HL-60 (cell line): ENCODE results near the gene CCDC83.

Experiments used
- DNase-seq, 2 experiments: peaks; one replicate each; pipeline ENCODE4 v3.0.0-alpha.2; 2010 to 2020; ENCODE audit warnings: low read depth in 1 of 2, low spot score in 1 of 2
- H3K27ac ChIP-seq: fragments of 250-450 bp; sonication (Bioruptor Pico); replicated peaks from 2 replicates; pipeline ENCODE4 v1.5.1; 2020; ENCODE audit warnings: mild to moderate bottlenecking, moderate library complexity
- H3K27me3 ChIP-seq: fragments of 250-450 bp; sonication (Bioruptor Pico); 2 replicates; pipeline ENCODE4 v1.5.1; 2021; ENCODE audit warnings: mild to moderate bottlenecking, moderate library complexity; ENCODE audit not compliant: insufficient read depth, poor library complexity, severe bottlenecking
- H3K4me3 ChIP-seq: replicated peaks from 2 replicates; pipeline ENCODE4 v1.5.1; 2011; ENCODE audit warnings: mild to moderate bottlenecking, control low read depth, low read length; ENCODE audit not compliant: insufficient read depth
- CTCF ChIP-seq: IDR thresholded peaks from one replicate; pipeline ENCODE4 v1.5.1; 2011; ENCODE audit warnings: low read length, control low read depth, inconsistent platforms; ENCODE audit not compliant: insufficient read depth
- GABPA ChIP-seq: IDR thresholded peaks from 2 replicates; pipeline ENCODE4 v1.6.1; 2012; ENCODE audit warnings: low read depth
- POLR2AphosphoS5 ChIP-seq: IDR thresholded peaks from 2 replicates; pipeline ENCODE4 v1.6.1; 2012; ENCODE audit warnings: low read depth
- REST ChIP-seq: IDR thresholded peaks from 2 replicates; pipeline ENCODE4 v1.6.1; 2012; ENCODE audit warnings: low read depth; ENCODE audit not compliant: insufficient replicate concordance
- SPI1 ChIP-seq: IDR thresholded peaks from 2 replicates; pipeline ENCODE4 v1.6.1; 2012; ENCODE audit warnings: low read depth, mild to moderate bottlenecking, borderline replicate concordance

CCDC83 gene

GRCh38 chr11:85829172-85829571 is 26.0 kb upstream of the CCDC83 start:
- no peak for TF ChIP-seq CTCF
- TF ChIP-seq SPI1: no peak
- TF ChIP-seq REST: no peak
- no peak for TF ChIP-seq POLR2AphosphoS5
- TF ChIP-seq GABPA: no peak
- DNase-seq: no peak
- Histone ChIP-seq H3K27me3 (no peaks in the 10 kb centered on the region), H3K27ac (no peak overlapping the region), H3K4me3 (no peak overlapping the region)

GRCh38 chr11:85831050-85831449 is 24.1 kb upstream of the CCDC83 start:
- Histone ChIP-seq H3K27ac (no peak overlapping the region), H3K4me3 (no peak overlapping the region), H3K27me3 (no peaks in the 10 kb centered on the region)
- no peak for DNase-seq
- TF ChIP-seq CTCF (no peak), GABPA (no peak), POLR2AphosphoS5 (no peak), SPI1 (no peak), REST (no peak)

GRCh38 chr11:85835263-85835662 is 19.9 kb upstream of the CCDC83 start:
- Histone ChIP-seq H3K4me3 (no peak overlapping the region), H3K27me3 (no peaks in the 10 kb centered on the region), H3K27ac (no peak overlapping the region)
- no peak for DNase-seq
- TF ChIP-seq GABPA (no peak), POLR2AphosphoS5 (no peak), REST (no peak), SPI1 (no peak), CTCF (no peak)
